Lower leg skin (tissue), 4 donors: Measurements from ENCODE around the gene PHF13. TPM values are rescaled to one million over a fixed set of nuclear protein-coding genes. Genes with fewer than 3 reads are reported as not detected.

Experiments
- DNase-seq, 2 donors: peaks; one replicate each; pipeline ENCODE4 v3.0.0-alpha.2; 2019; ENCODE audit warnings: low spot score in 2 of 2
- H3K4me3 ChIP-seq: fragments of 200-600 bp; sonication (generic); 2 replicates; pipeline ENCODE4 v1.5.1; 2017; ENCODE audit warnings: mild to moderate bottlenecking, low read depth; ENCODE audit not compliant: poor library complexity, severe bottlenecking
- CTCF ChIP-seq, 3 donors: fragments of 450-650 bp; IDR thresholded peaks; one replicate each; pipeline ENCODE4 v1.5.1; 2016; ENCODE audit warnings: antibody characterized with exemption in 3 of 3, mild to moderate bottlenecking in 3 of 3, moderate library complexity in 2 of 3
- POLR2A ChIP-seq, 2 donors: fragments of 450-650 bp; IDR thresholded peaks; one replicate each; pipeline ENCODE4 v1.6.1; 2016 to 2017; ENCODE audit warnings: antibody characterized with exemption in 2 of 2, mild to moderate bottlenecking in 1 of 2, moderate library complexity in 1 of 2
- WGBS, 2 donors: methylation state at CpG; one replicate each; pipeline ENCODE4 v1.1.5; 2018; 5-methylcytosine and 5-hydroxymethylcytosine counted together
- intact Hi-C: fragments of 100-400 bp; cut with DNase I; formaldehyde crosslinking; loops from one replicate; pipeline ENCODE4 v1.15.0; 2023; ENCODE audit warnings: low total_unique reads
- total RNA-seq, 4 donors: library from RNA; depleted of rRNA; stranded (reverse); fragments of >200 nt; gene quantifications; one replicate each; pipeline ENCODE4 v1.1.0, GENCODE V29; 2016

Gene PHF13
- total RNA-seq, 4 donors from 2014 or later, result 18.4 to 26.7 (median 21.1) TPM

- no peak overlapping the region for H3K4me3 ChIP-seq
- intact Hi-C loops, result loop anchor here (10.0 kb wide), 1 partner anchor 60 kb away; no protein-coding TSS in a partner anchor
- 83 to 89% methylated on average over 8 to 13 of the region's 14 CpGs for WGBS, 2 donors
- DNase-seq, result no peak
- no peak for TF ChIP-seq CTCF (IDR thresholded peaks at IDR 0.05)
- TF ChIP-seq POLR2A (IDR thresholded peaks at IDR 0.05), result no peak
Observed at GRCh38 chr1:6574818-6575217, 38.7 kb upstream of the PHF13 start.

- WGBS, 2 donors, result 86 to 89% methylated on average over 6 of the region's 6 CpGs
- no peak overlapping the region for H3K4me3 ChIP-seq
- DNase-seq, result no peak
- intact Hi-C loops, result loop anchor here (10.0 kb wide), 1 partner anchor 57 kb away; no protein-coding TSS in a partner anchor
- no peak for TF ChIP-seq CTCF (IDR thresholded peaks at IDR 0.05)
- no peak for TF ChIP-seq POLR2A (IDR thresholded peaks at IDR 0.05)
Observed at GRCh38 chr1:6577831-6578525, 35.6 kb upstream of the PHF13 start.

- no peak overlapping the region for H3K4me3 ChIP-seq
- no peak for DNase-seq
- TF ChIP-seq CTCF (IDR thresholded peaks at IDR 0.05), result no peak
- TF ChIP-seq POLR2A (IDR thresholded peaks at IDR 0.05), result no peak
- 87 to 89% methylated on average over 13 to 14 of the region's 14 CpGs for WGBS, 2 donors
- intact Hi-C loops, result loop anchor here (10.0 kb wide), 1 partner anchor 56 kb away; no protein-coding TSS in a partner anchor
Observed at GRCh38 chr1:6578624-6579373, 34.7 kb upstream of the PHF13 start.

- TF ChIP-seq CTCF (IDR thresholded peaks at IDR 0.05) (no peak), POLR2A (IDR thresholded peaks at IDR 0.05) (peak in 1 of 2 donors; percentile 61)
- intact Hi-C loops, result loop anchor here (10.0 kb wide), 1 partner anchor 55 kb away; no protein-coding TSS in a partner anchor
Observed at GRCh38 chr1:6579374-6580118, 34.0 kb upstream of the PHF13 start, which contains the start of gene ZBTB48. ZBTB48 (plus strand) TSS chr1:6579994; CDS start chr1:6580610, 616 bp downstream.

GRCh38 chr1:6580119-6580592 lies 33.4 kb upstream of the PHF13 start:
- peak overlapping the region; percentile 80 for H3K4me3 ChIP-seq
- TF ChIP-seq CTCF (IDR thresholded peaks at IDR 0.05) (no peak), POLR2A (IDR thresholded peaks at IDR 0.05) (no peak)
- WGBS, 2 donors, result 0 to 1% methylated on average over 13 to 30 of the region's 30 CpGs
- peak in 1 of 2 donors; percentile 89 for DNase-seq
- intact Hi-C loops, result no loop called here

More at GRCh38 chr1:6579374-6580118, 34.0 kb upstream of the PHF13 start, which contains the start of gene ZBTB48:
- WGBS, 2 donors, result 11 to 16% methylated on average over 40 to 46 of the region's 58 CpGs
- peak within 1 kb of the TSS; percentile 80 for H3K4me3 ChIP-seq
- DNase-seq, result peak; percentile 99 to 100
